ENCODE results near the gene TMEM143. TPM values are rescaled to one million over a fixed set of nuclear protein-coding genes. Genes with fewer than 3 reads are reported as not detected.

TMEM143 gene
- total and polyA plus RNA-seq, 2 donors (not counting 3 experiments of a cell fraction or from before 2014, with no cell fraction given), result 5.4 to 7.3 TPM

DNA sequence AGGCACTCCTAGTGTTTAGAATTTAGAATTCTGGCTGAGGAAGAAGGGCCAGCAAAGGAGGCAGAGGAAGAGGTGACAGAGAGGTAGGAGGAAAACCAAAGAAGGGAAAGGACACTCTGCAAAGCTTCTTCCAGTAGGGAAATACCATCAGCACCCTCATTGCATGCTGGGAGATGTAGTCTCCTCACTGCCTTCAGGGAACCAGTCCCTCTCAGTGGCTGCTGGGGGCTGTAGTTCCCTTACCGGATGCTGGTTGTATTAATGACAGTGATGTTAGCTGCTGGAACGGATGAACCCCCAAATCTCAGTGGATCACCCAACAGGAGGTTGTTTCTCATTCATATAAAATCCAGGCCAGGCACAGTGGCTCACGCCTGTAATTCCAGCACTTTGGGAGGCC, 39.9 kb upstream of the TMEM143 start:
- no TSS peak for BruUV-seq (replicated peaks)
- Histone ChIP-seq H3K4me1 (ENCODE audit: control insufficient read depth, extremely low read depth, insufficient read depth, low read length) (peaks cover 2% of the 10 kb centered on the region), H3K27me3 (ENCODE audit: control insufficient read depth in 2 of 2, insufficient read depth in 2 of 2, low read length in 2 of 2) (no peaks in the 10 kb centered on the region), H2AFZ (ENCODE audit: low read depth, low read length) (no peak overlapping the region), H3K9me1 (replicated peaks; ENCODE audit: control insufficient read depth, extremely low read depth, insufficient read depth, low read length) (no peaks in the 10 kb centered on the region), H3K9ac (replicated peaks; ENCODE audit: extremely low read depth, insufficient read depth, low read length) (no peak overlapping the region), H3K9me3 (replicated peaks; ENCODE audit: control insufficient read depth, insufficient read depth, low read length) (no peaks in the 10 kb centered on the region), H3K27ac (ENCODE audit: insufficient read depth, low read depth, low read length) (no peak overlapping the region), H3K4me3 (replicated peaks in 1 of 3; ENCODE audit: insufficient read depth in 1 of 3, low read depth in 1 of 3, low read length in 3 of 3) (no peak overlapping the region), H3K4me2 (ENCODE audit: insufficient read depth, low read length) (no peak overlapping the region), H4K20me1 (replicated peaks; ENCODE audit: control insufficient read depth, extremely low read depth, insufficient read depth, low read length) (no peaks in the 10 kb centered on the region), H3K36me3 (ENCODE audit: control insufficient read depth in 2 of 2, extremely low read depth in 1 of 2, insufficient read depth in 2 of 2, low read length in 2 of 2) (no peaks in the 10 kb centered on the region), H3K79me2 (ENCODE audit: control insufficient read depth, insufficient read depth, low read length) (no peaks in the 10 kb centered on the region)
- ChIA-PET POLR2A (no interaction called here), CTCF (interaction anchor here (0.7 to 2.5 kb wide), 4 partner anchors 13 to 181 kb away, joined by 3 to 12 read pairs (median 6); partner anchors contain the start of gene KDELR1)
- TF ChIP-seq, protein P1, sequence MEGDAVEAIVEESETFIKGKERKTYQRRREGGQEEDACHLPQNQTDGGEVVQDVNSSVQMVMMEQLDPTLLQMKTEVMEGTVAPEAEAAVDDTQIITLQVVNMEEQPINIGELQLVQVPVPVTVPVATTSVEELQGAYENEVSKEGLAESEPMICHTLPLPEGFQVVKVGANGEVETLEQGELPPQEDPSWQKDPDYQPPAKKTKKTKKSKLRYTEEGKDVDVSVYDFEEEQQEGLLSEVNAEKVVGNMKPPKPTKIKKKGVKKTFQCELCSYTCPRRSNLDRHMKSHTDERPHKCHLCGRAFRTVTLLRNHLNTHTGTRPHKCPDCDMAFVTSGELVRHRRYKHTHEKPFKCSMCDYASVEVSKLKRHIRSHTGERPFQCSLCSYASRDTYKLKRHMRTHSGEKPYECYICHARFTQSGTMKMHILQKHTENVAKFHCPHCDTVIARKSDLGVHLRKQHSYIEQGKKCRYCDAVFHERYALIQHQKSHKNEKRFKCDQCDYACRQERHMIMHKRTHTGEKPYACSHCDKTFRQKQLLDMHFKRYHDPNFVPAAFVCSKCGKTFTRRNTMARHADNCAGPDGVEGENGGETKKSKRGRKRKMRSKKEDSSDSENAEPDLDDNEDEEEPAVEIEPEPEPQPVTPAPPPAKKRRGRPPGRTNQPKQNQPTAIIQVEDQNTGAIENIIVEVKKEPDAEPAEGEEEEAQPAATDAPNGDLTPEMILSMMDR (IDR thresholded peaks at IDR 0.05; ENCODE audit: extremely low read depth in 1 of 2, insufficient read depth in 1 of 2, low read depth in 1 of 2, low read length in 2 of 2), result no peak
- TF ChIP-seq MAX (IDR thresholded peaks at IDR 0.05; ENCODE audit: insufficient read depth, insufficient read length), result no peak
- DNase-seq (ENCODE audit: low read depth, low spot score), result peak; percentile 61
- dilution Hi-C loops (cut with MboI; ENCODE audit: extremely low pct_ligation_motif_present, low sequenced_read_pairs), result no loop called here
- intact Hi-C loops (cut with micrococcal nuclease), result no loop called here
- FAIRE-seq, result peak; percentile 99

DNA sequence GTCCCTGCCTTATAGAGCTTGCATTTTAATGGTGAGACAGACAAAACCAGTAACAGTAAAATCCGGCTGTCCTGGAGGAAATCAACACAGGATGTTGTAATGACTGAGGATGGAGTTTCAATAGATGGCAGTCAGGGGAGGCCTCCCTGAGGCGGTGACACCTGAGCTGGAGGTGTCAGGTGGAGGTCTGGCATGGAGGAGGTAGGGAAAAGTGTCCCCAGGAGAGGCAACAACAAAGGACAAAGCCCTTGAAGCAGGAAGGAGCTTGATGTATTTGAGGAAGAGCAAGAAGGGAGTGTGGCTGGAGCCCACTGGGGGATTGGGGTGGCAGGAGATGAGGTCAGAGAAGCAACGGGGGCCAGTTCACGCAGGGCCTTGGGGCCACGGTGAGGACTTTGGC, 37.5 kb upstream of the TMEM143 start:
- no peak for FAIRE-seq
- BruUV-seq (replicated peaks), result no TSS peak
- POLR2A ChIA-PET, result interaction anchor here (0.6 kb wide), 1 partner anchor 86 kb away, joined by 3 read pairs; no protein-coding TSS in a partner anchor

More for the DNA sequence above, 37.5 kb upstream of the TMEM143 start:
- Histone ChIP-seq H3K79me2 (ENCODE audit: control insufficient read depth, insufficient read depth, low read length) (no peaks in the 10 kb centered on the region), H3K27ac (ENCODE audit: insufficient read depth, low read depth, low read length) (no peak overlapping the region), H2AFZ (ENCODE audit: low read depth, low read length) (no peak overlapping the region), H4K20me1 (replicated peaks; ENCODE audit: control insufficient read depth, extremely low read depth, insufficient read depth, low read length) (no peaks in the 10 kb centered on the region), H3K4me1 (ENCODE audit: control insufficient read depth, extremely low read depth, insufficient read depth, low read length) (peaks cover 10% of the 10 kb centered on the region), H3K27me3 (ENCODE audit: control insufficient read depth in 2 of 2, insufficient read depth in 2 of 2, low read length in 2 of 2) (peaks cover 0 to 4% of the 10 kb centered on the region in 2 experiments), H3K9me1 (replicated peaks; ENCODE audit: control insufficient read depth, extremely low read depth, insufficient read depth, low read length) (no peaks in the 10 kb centered on the region), H3K9ac (replicated peaks; ENCODE audit: extremely low read depth, insufficient read depth, low read length) (no peak overlapping the region), H3K4me3 (replicated peaks in 1 of 3; ENCODE audit: insufficient read depth in 1 of 3, low read depth in 1 of 3, low read length in 3 of 3) (no peak overlapping the region), H3K9me3 (replicated peaks; ENCODE audit: control insufficient read depth, insufficient read depth, low read length) (no peaks in the 10 kb centered on the region), H3K4me2 (ENCODE audit: insufficient read depth, low read length) (no peak overlapping the region), H3K36me3 (ENCODE audit: control insufficient read depth in 2 of 2, extremely low read depth in 1 of 2, insufficient read depth in 2 of 2, low read length in 2 of 2) (no peaks in the 10 kb centered on the region)
- intact Hi-C loops (cut with micrococcal nuclease) (no loop called here), dilution Hi-C loops (cut with MboI; ENCODE audit: extremely low pct_ligation_motif_present, low sequenced_read_pairs) (no loop called here)
- TF ChIP-seq MYC (IDR thresholded peaks at IDR 0.05; ENCODE audit: low read depth, low read length), result no peak
- no peak for TF ChIP-seq MAX (IDR thresholded peaks at IDR 0.05; ENCODE audit: insufficient read depth, insufficient read length)
- TF ChIP-seq JUN (IDR thresholded peaks at IDR 0.05; ENCODE audit: borderline replicate concordance, insufficient read depth, insufficient read length, low read depth), result no peak
- TF ChIP-seq POLR2A (IDR thresholded peaks at IDR 0.05; ENCODE audit: low read depth, low read length), result no peak
- TF ChIP-seq EZH2 (IDR thresholded peaks at IDR 0.05; ENCODE audit: borderline replicate concordance, low read depth, low read length, severe bottlenecking), result no peak
- TF ChIP-seq, protein P1 (IDR thresholded peaks at IDR 0.05; ENCODE audit: extremely low read depth in 1 of 2, insufficient read depth in 1 of 2, low read depth in 1 of 2, low read length in 2 of 2), result no peak
- TF ChIP-seq FOS (IDR thresholded peaks at IDR 0.05; ENCODE audit: borderline replicate concordance, insufficient read depth, low read length), result no peak
- TF ChIP-seq GATA2 (IDR thresholded peaks at IDR 0.05; ENCODE audit: insufficient read depth, insufficient read length, low read depth, low read length), result no peak
- TF ChIP-seq POLR2AphosphoS5 (IDR thresholded peaks at IDR 0.05; ENCODE audit: insufficient read depth, low read depth, low read length), result no peak
- CTCF ChIA-PET, result interaction anchor here (0.7 to 3.1 kb wide), 3 partner anchors 10 to 44 kb away, joined by 3 to 22 read pairs (median 3); partner anchors contain the start of gene KDELR1
- no peak for DNase-seq (ENCODE audit: low read depth, low spot score)
